B cell (primary cell): ENCODE results near the gene TMEM256. TPM values are rescaled to one million over a fixed set of nuclear protein-coding genes. Genes with fewer than 3 reads are reported as not detected.

ENCODE experiments used
- ATAC-seq: fragments of 200-7000 bp; cut with Tn5 transposase; one replicate; pipeline ENCODE4 v1.10.0; 2021; ENCODE audit warnings: low read depth, mild to moderate bottlenecking, moderate number of reproducible peaks, moderate library complexity
- CTCF ChIA-PET: fragments of 350-600 bp; sonication (Branson Sonifier 250); formaldehyde crosslinking; loops from one replicate; lab custom pipeline; 2021; ENCODE audit warnings: antibody characterized with exemption, inconsistent platforms; lab: Charles Lee
- POLR2A ChIA-PET: fragments of 350-600 bp; sonication (Branson Sonifier 250); formaldehyde crosslinking; loops from one replicate; lab custom pipeline; 2021; ENCODE audit warnings: antibody characterized with exemption; lab: Charles Lee
- DNase-seq: peaks from one replicate; pipeline ENCODE4 v3.0.0; 2013
- H2AFZ ChIP-seq: 2 replicates; pipeline ENCODE4 v1.6.1; 2012; ENCODE audit warnings: mild to moderate bottlenecking, low read depth, low read length; ENCODE audit not compliant: insufficient read depth, poor library complexity, severe bottlenecking
- H3K27ac ChIP-seq, 2 donors: 1 replicate in 1 of 2; 2 replicates in 1 of 2; pipeline ENCODE4 v1.5.1; 2012 to 2013; ENCODE audit warnings: low read length in 2 of 2, mild to moderate bottlenecking in 2 of 2, moderate library complexity in 1 of 2
- H3K27me3 ChIP-seq, 4 experiments: fragments of 200-600 bp in 1 of 4; sonication (generic) in 1 of 4; replicated peaks in 1 of 4; 1 replicate in 2 of 4; 2 replicates in 2 of 4; pipeline versions ENCODE4 v1.6.1 to v1.7.0; 2013 to 2016; ENCODE audit warnings: low read length in 3 of 4, mild to moderate bottlenecking in 2 of 4, mixed read lengths in 1 of 4, moderate library complexity in 1 of 4; ENCODE audit not compliant: insufficient read depth in 4 of 4, control insufficient read depth in 3 of 4; ENCODE audit errors: control extremely low read depth in 1 of 4
- H3K36me3 ChIP-seq, 2 experiments: replicated peaks in 1 of 2; 1 replicate in 1 of 2; 2 replicates in 1 of 2; pipeline versions ENCODE4 v1.6.1 to v1.7.1; 2013; ENCODE audit warnings: low read length in 1 of 2; ENCODE audit not compliant: insufficient read depth in 2 of 2, control insufficient read depth in 1 of 2; ENCODE audit errors: control extremely low read depth in 1 of 2, extremely low read depth in 1 of 2
- H3K4me1 ChIP-seq, 2 donors: fragments of 200-600 bp in 1 of 2; sonication (generic) in 1 of 2; 1 replicate in 1 of 2; 2 replicates in 1 of 2; pipeline versions ENCODE4 v1.5.1 to v1.6.1; 2013 to 2017; ENCODE audit warnings: low read length in 2 of 2; ENCODE audit not compliant: control insufficient read depth in 2 of 2, insufficient read depth in 2 of 2
- H3K4me2 ChIP-seq: replicated peaks from 2 replicates; pipeline ENCODE3; 2012; ENCODE audit warnings: mild to moderate bottlenecking, low read depth, low read length; ENCODE audit not compliant: poor library complexity, severe bottlenecking
- H3K4me3 ChIP-seq, 5 experiments: fragments of 200-600 bp in 1 of 5; sonication (generic) in 1 of 5; 1 replicate in 3 of 5; 2 replicates in 2 of 5; pipeline versions ENCODE4 v1.5.1 to v1.7.0; 2011 to 2016; ENCODE audit warnings: low read length in 4 of 5, mild to moderate bottlenecking in 4 of 5, low read depth in 2 of 5, control low read depth in 1 of 5, moderate library complexity in 1 of 5; ENCODE audit not compliant: insufficient read depth in 1 of 5; ENCODE audit errors: control extremely low read depth in 1 of 5, extremely low read depth in 1 of 5
- H3K79me2 ChIP-seq: fragments of 200-600 bp; sonication (generic); one replicate; pipeline ENCODE4 v1.6.0; 2016; ENCODE audit warnings: low read length; ENCODE audit not compliant: control insufficient read depth, insufficient read depth
- H3K9ac ChIP-seq: fragments of 200-600 bp; sonication (generic); 2 replicates; pipeline ENCODE4 v1.6.1; 2017; ENCODE audit warnings: mild to moderate bottlenecking, low read length, moderate library complexity
- H3K9me3 ChIP-seq, 3 donors: one replicate each; pipeline versions ENCODE4 v1.6.1 to v1.7.1; 2013; ENCODE audit warnings: low read length in 2 of 3; ENCODE audit not compliant: control insufficient read depth in 2 of 3, insufficient read depth in 1 of 3; ENCODE audit errors: control extremely low read depth in 1 of 3
- H4K20me1 ChIP-seq: 2 replicates; pipeline ENCODE4 v1.6.0; 2012; ENCODE audit warnings: mild to moderate bottlenecking, low read length; ENCODE audit not compliant: insufficient read depth, control insufficient read depth, poor library complexity, severe bottlenecking
- H3K27ac Mint-ChIP-seq: one replicate; pipeline ENCODE4 v1.8.0; 2021; ENCODE audit warnings: mixed read lengths
- H3K27me3 Mint-ChIP-seq: one replicate; pipeline ENCODE4 v1.8.0; 2021; ENCODE audit warnings: mixed read lengths
- H3K4me1 Mint-ChIP-seq: one replicate; pipeline ENCODE4 v1.8.0; 2021; ENCODE audit warnings: mixed read lengths
- H3K4me3 Mint-ChIP-seq: one replicate; pipeline ENCODE4 v1.8.0; 2021; ENCODE audit warnings: mixed read lengths
- H3K9me3 Mint-ChIP-seq: one replicate; pipeline ENCODE4 v1.8.0; 2022; ENCODE audit warnings: mixed read lengths; ENCODE audit not compliant: insufficient read depth
- CTCF ChIP-seq: fragments of 200-600 bp; IDR thresholded peaks from one replicate; pipeline ENCODE4 v1.8.0; 2022; ENCODE audit warnings: antibody characterized with exemption, mild to moderate bottlenecking
- EZH2 ChIP-seq: IDR thresholded peaks from 2 replicates; pipeline ENCODE4 v1.6.1; 2012; ENCODE audit warnings: borderline replicate concordance, low read depth, mild to moderate bottlenecking, moderate library complexity, low read length; ENCODE audit not compliant: insufficient read depth, poor library complexity, severe bottlenecking
- WGBS: methylation state at CpG from one replicate; pipeline ENCODE4 v1.1.5; 2013; ENCODE audit warnings: missing lambda C conversion rate; ENCODE audit not compliant: insufficient coverage; 5-methylcytosine and 5-hydroxymethylcytosine counted together
- intact Hi-C: fragments of 100-400 bp; cut with micrococcal nuclease; formaldehyde crosslinking; loops from one replicate; pipeline ENCODE4 v1.10.0; 2022
- polyA plus RNA-seq: library from polyadenylated mRNA; depleted of rRNA; stranded (reverse); fragments of >200 nt; gene quantifications from 2 replicates; pipeline ENCODE4 v1.2.3, GENCODE V29; 2012
- total RNA-seq, 2 donors: library from RNA; stranded (reverse); fragments of 120-200 nt in 1 of 2; gene quantifications; 1 replicate in 1 of 2; 2 replicates in 1 of 2; pipeline versions ENCODE4 v1.2.3 to v1.2.4, GENCODE V29; 2013 to 2022

Gene TMEM256
- total and polyA plus RNA-seq, 2 donors (not counting 1 experiment from before 2014, with no cell fraction given), result 65.4 to 67.8 TPM

DNA sequence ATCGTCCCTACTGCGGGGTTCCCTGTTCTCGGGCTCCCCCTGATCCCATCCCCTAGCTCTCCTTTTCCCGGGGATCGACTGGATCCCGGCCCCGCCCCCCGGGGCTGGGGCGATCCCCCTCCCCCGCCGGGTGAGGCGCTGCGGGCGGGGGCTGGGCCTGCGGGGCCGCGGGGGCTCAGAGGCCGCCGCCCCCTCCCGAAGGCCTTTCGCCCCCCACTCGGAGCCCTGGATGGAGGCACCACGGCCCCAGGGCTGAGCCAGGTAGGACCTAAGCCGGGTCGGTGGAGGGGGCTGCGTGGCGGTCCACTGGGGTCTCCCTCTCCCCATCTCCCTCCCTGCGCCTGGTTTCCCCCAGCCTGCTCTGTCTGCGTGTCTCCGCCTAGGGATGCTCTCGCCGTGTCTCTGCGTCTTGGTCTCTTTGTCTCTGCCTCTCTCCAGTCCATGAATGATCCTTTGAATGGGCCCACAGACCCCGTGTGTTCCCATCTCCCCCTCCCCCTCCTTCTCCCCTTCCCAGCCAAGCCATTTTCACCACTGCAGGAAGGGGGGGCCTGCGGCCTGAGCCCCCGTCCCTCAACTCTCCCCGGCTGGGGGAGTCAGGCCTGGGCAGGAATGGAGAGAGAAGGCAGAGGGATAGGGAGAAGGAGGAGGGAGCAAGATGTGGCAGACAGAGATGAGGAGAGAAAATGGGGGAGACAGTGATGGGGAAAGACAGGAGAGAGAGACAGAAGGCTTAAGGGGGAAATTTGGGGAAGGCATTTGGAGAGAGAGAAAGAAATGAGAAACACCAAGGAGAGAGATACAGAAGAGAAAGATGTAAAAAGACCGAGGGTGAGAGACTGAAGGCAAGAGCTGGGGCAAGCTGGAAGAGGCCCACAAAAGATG lies 1.7 kb upstream of the TMEM256 start:
- H3K27ac ChIP-seq, result no peak overlapping the region
- ChIA-PET CTCF (interaction anchor here (1.2 kb wide), 2 partner anchors 31 to 32 kb away, joined by 3 to 4 read pairs; no protein-coding TSS in a partner anchor), POLR2A (interaction anchor here (1.2 kb wide), 1 partner anchor 185 kb away, joined by 3 read pairs; no protein-coding TSS in a partner anchor)
- Mint-ChIP-seq H3K27me3 (peaks cover 30% of the 10 kb centered on the region), H3K9me3 (no peaks in the 10 kb centered on the region), H3K27ac (no peak overlapping the region), H3K4me3 (peak overlapping the region; percentile 83), H3K4me1 (peaks cover 23% of the 10 kb centered on the region)
- no peak for ATAC-seq
- H3K9me3 ChIP-seq, result peaks cover 0 to 4% (median 0%) of the 10 kb centered on the region in 3 donors
- intact Hi-C loops, result loop anchor here (2.0 kb wide), 2 partner anchors 99 to 191 kb away; partner anchors contain the start of gene EIF5A
- TF ChIP-seq EZH2, result no peak
- TF ChIP-seq CTCF, result no peak
- WGBS, result 35% methylated on average over 27 of the region's 38 CpGs
- peak overlapping the region; percentile 94 for H3K4me2 ChIP-seq
- peaks cover 6% of the 10 kb centered on the region for H3K79me2 ChIP-seq
- H3K4me3 ChIP-seq, result peak overlapping the region in 4 of 5 experiments; percentile 80 to 95 (median 86)
- H3K9ac ChIP-seq, result peak overlapping the region; percentile 76
- H2AFZ ChIP-seq, result peak overlapping the region; percentile 87
- DNase-seq, result no peak
- peaks cover 17 to 20% of the 10 kb centered on the region in 2 donors for H3K4me1 ChIP-seq
- no peaks in the 10 kb centered on the region for H4K20me1 ChIP-seq
- peaks cover 0 to 31% (median 4%) of the 10 kb centered on the region in 4 experiments for H3K27me3 ChIP-seq
- no peaks in the 10 kb centered on the region for H3K36me3 ChIP-seq
